K562 (cell line): ENCODE results near the gene RHPN2. TPM values are rescaled to one million over a fixed set of nuclear protein-coding genes. Genes with fewer than 3 reads are reported as not detected.

Source experiments
- ATAC-seq: fragments of 200-7000 bp; cut with Tn5 transposase; 3 replicates; pipeline ENCODE4 v1.9.1; 2020; ENCODE audit warnings: moderate library complexity
- BruUV-seq: library from RNA; stranded (reverse); fragments of 400-500 nt; replicated peaks from 2 replicates; lab custom pipeline; 2021; lab: Mats Ljungman, UMichigan
- CTCF ChIA-PET: fragments of 300-600 bp; formaldehyde crosslinking; extraction: SDS; loops from one replicate; lab custom pipeline; 2021; ENCODE audit warnings: low intra/inter-chr PET ratio; lab: Yijun Ruan, JAX
- POLR2A ChIA-PET: fragments of 300-600, 350-650 bp; sonication (Branson Sonifier 250); formaldehyde crosslinking; extraction: SDS; loops from one replicate; lab custom pipeline; 2021; ENCODE audit warnings: antibody characterized with exemption, inconsistent platforms; lab: Yijun Ruan, JAX
- DNase-seq, 4 experiments: peaks; one replicate each; pipeline versions ENCODE4 v3.0.0 to v3.0.0-alpha.2; 2011 to 2018; ENCODE audit warnings: low spot score in 3 of 4, mixed read lengths in 3 of 4; ENCODE audit errors: extremely low read depth in 1 of 4
- FAIRE-seq: peaks from 2 replicates; lab custom pipeline; 2011; peaks lifted over from hg19 to GRCh38; lab: Jason Lieb, UNC
- H2AFZ ChIP-seq: 2 replicates; pipeline ENCODE4 v1.6.0; 2011; ENCODE audit warnings: low read depth, low read length, control low read depth, inconsistent platforms
- H3K27ac ChIP-seq: fragments of 200-600 bp; 3 replicates; pipeline ENCODE4 v1.8.0; 2011; ENCODE audit warnings: low read depth, mild to moderate bottlenecking, control low read depth, inconsistent platforms, low read length, moderate library complexity, mixed read lengths; ENCODE audit errors: extremely low read depth
- H3K27me3 ChIP-seq, 2 experiments: fragments of 300-600 bp in 1 of 2; 2 replicates in 1 of 2; 3 replicates in 1 of 2; pipeline versions ENCODE4 v1.6.0 to v1.8.0; 2011; ENCODE audit warnings: inconsistent platforms in 2 of 2, low read length in 2 of 2, mild to moderate bottlenecking in 1 of 2, mixed read lengths in 1 of 2, moderate library complexity in 1 of 2; ENCODE audit not compliant: control insufficient read depth in 2 of 2, insufficient read depth in 2 of 2
- H3K36me3 ChIP-seq: fragments of 300-600 bp; 3 replicates; pipeline ENCODE4 v1.8.0; 2011; ENCODE audit warnings: mild to moderate bottlenecking, low read length, inconsistent platforms; ENCODE audit not compliant: control insufficient read depth, insufficient read depth
- H3K4me1 ChIP-seq, 2 experiments: fragments of 200-600 bp in 1 of 2; replicated peaks in 1 of 2; 2 replicates in 1 of 2; 3 replicates in 1 of 2; pipeline versions ENCODE4 v1.5.1 to v1.8.0; 2011; ENCODE audit warnings: inconsistent platforms in 2 of 2, low read length in 2 of 2, mild to moderate bottlenecking in 1 of 2, mixed read lengths in 1 of 2, moderate library complexity in 1 of 2; ENCODE audit not compliant: control insufficient read depth in 2 of 2, insufficient read depth in 2 of 2
- H3K4me2 ChIP-seq: 2 replicates; pipeline ENCODE4 v1.6.1; 2011; ENCODE audit warnings: low read length, control low read depth, inconsistent platforms, mixed read lengths; ENCODE audit not compliant: insufficient read depth
- H3K4me3 ChIP-seq: fragments of 200-600 bp; sonication (generic), shearing (Covaris generic); 2 replicates; pipeline ENCODE4 v1.5.1; 2016; ENCODE audit warnings: control low read depth, inconsistent platforms
- H3K79me2 ChIP-seq: fragments of 200-600 bp; 3 replicates; pipeline ENCODE4 v1.8.0; 2011; ENCODE audit warnings: low read length, inconsistent platforms; ENCODE audit not compliant: control insufficient read depth, insufficient read depth
- H3K9ac ChIP-seq, 2 experiments: 2 replicates each; pipeline versions ENCODE4 v1.6.0 to v1.6.1; 2011; ENCODE audit warnings: low read depth in 2 of 2, low read length in 2 of 2, control low read depth in 1 of 2, inconsistent platforms in 1 of 2, mild to moderate bottlenecking in 1 of 2, mixed read lengths in 1 of 2; ENCODE audit not compliant: insufficient read depth in 1 of 2
- H3K9me1 ChIP-seq: one replicate; pipeline ENCODE4 v1.6.0; 2011; ENCODE audit warnings: inconsistent platforms, mild to moderate bottlenecking, low read length, moderate library complexity; ENCODE audit not compliant: control insufficient read depth, insufficient read depth
- H3K9me3 ChIP-seq: replicated peaks from 2 replicates; pipeline ENCODE4 v1.5.1; 2011; ENCODE audit warnings: low read depth, low read length, inconsistent platforms; ENCODE audit not compliant: control insufficient read depth, insufficient read depth
- H4K20me1 ChIP-seq: replicated peaks from 2 replicates; pipeline ENCODE4 v1.6.1; 2011; ENCODE audit warnings: low read length, inconsistent platforms, mixed read lengths; ENCODE audit not compliant: control insufficient read depth, insufficient read depth
- ARHGAP35 ChIP-seq: fragments of 450-650 bp; IDR thresholded peaks from 2 replicates; pipeline ENCODE4 v1.6.1; 2018; ENCODE audit not compliant: partially characterized antibody
- BMI1 ChIP-seq: fragments of 150-350 bp; IDR thresholded peaks from 2 replicates; pipeline ENCODE4 v1.6.1; 2014; ENCODE audit warnings: low read length
- CBFA2T2 ChIP-seq: fragments of 450-650 bp; conservative IDR thresholded peaks from 2 replicates; pipeline ENCODE4 v1.6.1; 2017; ENCODE audit warnings: mild to moderate bottlenecking
- FOS ChIP-seq: IDR thresholded peaks from 3 replicates; pipeline ENCODE4 v1.6.1; 2011; ENCODE audit not compliant: insufficient read length; ENCODE audit errors: extremely low read depth
- HDAC1 ChIP-seq, 2 experiments: fragments of 450-650 bp; IDR thresholded peaks; 2 replicates each; pipeline ENCODE4 v1.6.1; 2016 to 2017; ENCODE audit warnings: inconsistent platforms in 1 of 2, mild to moderate bottlenecking in 1 of 2, moderate library complexity in 1 of 2
- KLF1 ChIP-seq: fragments of 450-650 bp; IDR thresholded peaks from 2 replicates; pipeline ENCODE4 v1.6.1; 2016; ENCODE audit warnings: missing genetic modification characterization, missing compliant biosample characterization
- MCM5 ChIP-seq: fragments of 450-650 bp; IDR thresholded peaks from 2 replicates; pipeline ENCODE4 v1.6.1; 2016; ENCODE audit warnings: low read depth
- PBX2 ChIP-seq, 2 experiments: IDR thresholded peaks in 1 of 2; conservative IDR thresholded peaks in 1 of 2; 2 replicates each; pipeline ENCODE4 v1.6.1; 2016; ENCODE audit warnings: low read depth in 2 of 2, mild to moderate bottlenecking in 1 of 2, missing compliant biosample characterization in 1 of 2, missing genetic modification characterization in 1 of 2, moderate library complexity in 1 of 2
- RAD51 ChIP-seq: fragments of 450-650 bp; IDR thresholded peaks from 2 replicates; pipeline ENCODE4 v1.7.1; 2016; ENCODE audit warnings: low read depth, mild to moderate bottlenecking, borderline replicate concordance
- RFX1 ChIP-seq: fragments of 450-650 bp; IDR thresholded peaks from 2 replicates; pipeline ENCODE4 v1.6.1; 2016; ENCODE audit warnings: mild to moderate bottlenecking, moderate library complexity
- RNF2 ChIP-seq: sonication (generic); IDR thresholded peaks from 2 replicates; pipeline ENCODE4 v1.6.1; 2016
- SPI1 ChIP-seq: IDR thresholded peaks from 2 replicates; pipeline ENCODE4 v1.6.1; 2011; ENCODE audit warnings: low read depth, low read length, control low read depth, borderline replicate concordance
- ZNF41 ChIP-seq: fragments of 250-450 bp; sonication (Bioruptor Pico); conservative IDR thresholded peaks from 2 replicates; pipeline ENCODE4 v1.4.0; 2020; ENCODE audit warnings: mild to moderate bottlenecking
- WGBS: fragments of 100-300 bp; shearing (Covaris generic); methylation state at CpG from one replicate; pipeline ENCODE4 v1.1.6; 2016; ENCODE audit warnings: low coverage, mixed read lengths; ENCODE audit not compliant: insufficient coverage; ENCODE audit errors: missing lambda C conversion rate; 5-methylcytosine and 5-hydroxymethylcytosine counted together
- in situ Hi-C: fragments of 300-500 bp; cut with MboI; formaldehyde crosslinking; loops from 4 replicates; pipeline ENCODE4 v1.15.0; 2018; ENCODE audit warnings: inconsistent platforms, mixed read lengths
- intact Hi-C: fragments of 100-400 bp; cut with micrococcal nuclease; formaldehyde crosslinking; loops from 2 replicates; pipeline ENCODE4 v1.14.2; 2022
- polyA plus RNA-seq, 8 experiments: library from polyadenylated mRNA; depleted of rRNA in 4 of 8; stranded (reverse) in 5 of 8; unstranded in 3 of 8; fragments of >200 nt; fragmentation: Nextera tagmentation in 2 of 8; fragmentation: Illumina TruSeq in 1 of 8; extraction: Ambion mirVana in 2 of 8; extraction: Trizol in 1 of 8; gene quantifications; 2 replicates each; pipeline versions ENCODE4 v1.2.1 to v1.2.3, GENCODE V29; 2011 to 2014; ENCODE audit warnings: inconsistent platforms in 1 of 8, missing spikeins in 1 of 8
- total RNA-seq, 7 experiments: library from RNA; depleted of rRNA in 6 of 7; stranded (reverse); fragments of >200 nt in 6 of 7; fragmentation: Illumina TruSeq in 2 of 7; extraction: Trizol in 2 of 7; gene quantifications; 2 replicates each; pipeline versions ENCODE4 v1.2.1 to v1.2.3, GENCODE V29; 2011 to 2021; ENCODE audit warnings: low replicate concordance in 1 of 7
- TF ChIP-seq, protein P1 (sequence below): sonication (generic); formaldehyde crosslinking; IDR thresholded peaks from 2 replicates; pipeline ENCODE4 v1.8.1; 2022; ENCODE audit warnings: missing genetic modification reagents

Gene RHPN2
- total and polyA plus RNA-seq, 9 of the 15 experiments (the other 6 are each of a cell fraction or from before 2014, with no cell fraction given): 0.63 to 9.9 (median 3.2) TPM

DNA sequence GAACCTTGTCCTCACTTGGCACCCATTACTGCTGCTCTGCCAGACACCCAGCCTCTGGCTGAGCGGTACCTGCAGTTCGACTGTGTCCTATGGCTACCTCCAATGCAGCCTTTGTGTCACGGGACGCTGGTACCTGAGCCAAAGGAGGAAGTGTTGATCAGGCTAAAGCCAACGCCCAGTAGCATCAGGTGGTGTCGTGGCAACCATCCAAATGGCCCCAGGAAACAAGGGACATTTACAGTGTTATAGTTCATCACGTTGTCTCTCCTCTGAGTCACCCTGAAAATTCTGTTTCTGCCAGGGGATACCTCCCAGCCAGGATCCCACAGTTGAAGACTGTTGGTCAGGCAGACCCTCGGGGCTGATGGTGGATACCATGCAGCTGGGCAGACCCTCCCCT lies 10.1 kb downstream of the RHPN2 start:
- H3K4me1 ChIP-seq: no peaks in the 10 kb centered on the region; a peak in 1 of 5 replicates

More for the DNA sequence above, 10.1 kb downstream of the RHPN2 start:
- no peak for ATAC-seq
- Histone ChIP-seq H3K36me3 (no peaks in the 10 kb centered on the region), H3K9me1 (no peaks in the 10 kb centered on the region), H3K27me3 (no peaks in the 10 kb centered on the region), H3K27ac (no peak overlapping the region), H4K20me1 (peaks cover 4% of the 10 kb centered on the region; the same call in 1 of the 2 replicates), H3K4me2 (no peak overlapping the region), H3K9me3 (no peaks in the 10 kb centered on the region), H3K79me2 (no peaks in the 10 kb centered on the region), H3K9ac (peak overlapping the region in 1 of 2 experiments; percentile 45; a peak in 1 of 4 replicates)
- no peak for FAIRE-seq
- in situ Hi-C loops (no loop called here), intact Hi-C loops (no loop called here)
- BruUV-seq: no TSS peak
- no peak for DNase-seq
- CTCF ChIA-PET: no interaction called here
- TF ChIP-seq RAD51: no peak
- TF ChIP-seq ARHGAP35: no peak
- TF ChIP-seq BMI1: no peak
- TF ChIP-seq ZNF41 (CRISPR knock-in tag): no peak
- TF ChIP-seq HDAC1 (IDR thresholded peaks at IDR 0.05): no peak
- no peak for TF ChIP-seq FOS
- no peak for TF ChIP-seq PBX2 (CRISPR knock-in tag; IDR thresholded peaks at IDR 0.05; ENCODE audit: low read depth)
- no peak for TF ChIP-seq PBX2 (tag; conservative IDR thresholded peaks at IDR 0.05; ENCODE audit: low read depth)
- no peak for TF ChIP-seq KLF1 (tag)
- peak; percentile 33; the same call in 1 of the 2 replicates for TF ChIP-seq SPI1
- no peak for TF ChIP-seq CBFA2T2
- peak; percentile 34; the same call in 1 of the 2 replicates for TF ChIP-seq RFX1
- TF ChIP-seq, protein P1, sequence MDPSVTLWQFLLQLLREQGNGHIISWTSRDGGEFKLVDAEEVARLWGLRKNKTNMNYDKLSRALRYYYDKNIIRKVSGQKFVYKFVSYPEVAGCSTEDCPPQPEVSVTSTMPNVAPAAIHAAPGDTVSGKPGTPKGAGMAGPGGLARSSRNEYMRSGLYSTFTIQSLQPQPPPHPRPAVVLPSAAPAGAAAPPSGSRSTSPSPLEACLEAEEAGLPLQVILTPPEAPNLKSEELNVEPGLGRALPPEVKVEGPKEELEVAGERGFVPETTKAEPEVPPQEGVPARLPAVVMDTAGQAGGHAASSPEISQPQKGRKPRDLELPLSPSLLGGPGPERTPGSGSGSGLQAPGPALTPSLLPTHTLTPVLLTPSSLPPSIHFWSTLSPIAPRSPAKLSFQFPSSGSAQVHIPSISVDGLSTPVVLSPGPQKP: no peak
- no peak for TF ChIP-seq RNF2
- no peak for TF ChIP-seq MCM5
- TF ChIP-seq, all 486 proteins: peak for 2
- WGBS: 46% methylated on average over 8 of the region's 8 CpGs
- POLR2A ChIA-PET: interaction anchor here (1.5 kb wide), 1 partner anchor 13 kb away, joined by 3 read pairs; no protein-coding TSS in a partner anchor
- no peak overlapping the region for H3K4me3 ChIP-seq
- no peak overlapping the region for H2AFZ ChIP-seq
